HEK293 (cell line): ENCODE results near the gene TMEM151B.

ENCODE experiments used
- CTCF ChIP-seq: fragments of 450-650 bp; formaldehyde crosslinking; IDR thresholded peaks from 2 replicates; pipeline ENCODE4 v1.5.1; 2016; ENCODE audit warnings: missing biosample characterization, missing genetic modification characterization
- ELK4 ChIP-seq: IDR thresholded peaks from 2 replicates; pipeline ENCODE4 v1.6.1; 2011; ENCODE audit warnings: mild to moderate bottlenecking, low read depth, low read length, borderline replicate concordance
- KLF17 ChIP-seq: fragments of 450-650 bp; formaldehyde crosslinking; IDR thresholded peaks from 2 replicates; pipeline ENCODE4 v1.5.1; 2016; ENCODE audit warnings: missing biosample characterization, missing genetic modification characterization
- KLF8 ChIP-seq: fragments of 450-650 bp; formaldehyde crosslinking; IDR thresholded peaks from 2 replicates; pipeline ENCODE4 v1.5.1; 2016; ENCODE audit warnings: missing biosample characterization, missing genetic modification characterization
- SP3 ChIP-seq: fragments of 450-650 bp; formaldehyde crosslinking; IDR thresholded peaks from 2 replicates; pipeline ENCODE4 v1.5.1; 2016; ENCODE audit warnings: missing biosample characterization, missing genetic modification characterization
- SP7 ChIP-seq: fragments of 450-650 bp; formaldehyde crosslinking; IDR thresholded peaks from 2 replicates; pipeline ENCODE4 v1.5.1; 2016; ENCODE audit warnings: missing biosample characterization, missing genetic modification characterization
- YY1 ChIP-seq: fragments of 450-650 bp; formaldehyde crosslinking; IDR thresholded peaks from 2 replicates; pipeline ENCODE4 v1.5.1; 2018; ENCODE audit warnings: missing biosample characterization, missing genetic modification characterization
- ZBTB17 ChIP-seq: fragments of 450-650 bp; formaldehyde crosslinking; IDR thresholded peaks from 2 replicates; pipeline ENCODE4 v1.5.1; 2016; ENCODE audit warnings: missing biosample characterization, missing genetic modification characterization
- ZBTB44 ChIP-seq: fragments of 450-650 bp; IDR thresholded peaks from 2 replicates; pipeline ENCODE4 v1.5.1; 2018; ENCODE audit warnings: missing biosample characterization, mild to moderate bottlenecking, missing genetic modification characterization
- ZBTB48 ChIP-seq: fragments of 450-650 bp; formaldehyde crosslinking; IDR thresholded peaks from 2 replicates; pipeline ENCODE4 v1.5.1; 2016; ENCODE audit warnings: missing biosample characterization, missing genetic modification characterization
- ZBTB8A ChIP-seq: fragments of 450-650 bp; formaldehyde crosslinking; IDR thresholded peaks from 2 replicates; pipeline ENCODE4 v1.5.1; 2016; ENCODE audit warnings: missing biosample characterization, missing genetic modification characterization
- ZNF121 ChIP-seq: fragments of 450-650 bp; formaldehyde crosslinking; IDR thresholded peaks from 2 replicates; pipeline ENCODE4 v1.5.1; 2016; ENCODE audit warnings: missing biosample characterization, missing genetic modification characterization
- ZNF146 ChIP-seq: fragments of 450-650 bp; formaldehyde crosslinking; IDR thresholded peaks from 2 replicates; pipeline ENCODE4 v1.5.1; 2016; ENCODE audit warnings: missing biosample characterization, missing genetic modification characterization
- ZNF18 ChIP-seq: fragments of 450-650 bp; formaldehyde crosslinking; IDR thresholded peaks from 2 replicates; pipeline ENCODE4 v1.5.1; 2016; ENCODE audit warnings: missing biosample characterization, missing genetic modification characterization
- ZNF2 ChIP-seq: fragments of 450-650 bp; formaldehyde crosslinking; IDR thresholded peaks from 2 replicates; pipeline ENCODE4 v1.5.1; 2016; ENCODE audit warnings: missing biosample characterization, missing genetic modification characterization
- ZNF214 ChIP-seq: fragments of 450-650 bp; formaldehyde crosslinking; IDR thresholded peaks from 2 replicates; pipeline ENCODE4 v1.5.1; 2017; ENCODE audit warnings: missing biosample characterization, mild to moderate bottlenecking, missing genetic modification characterization, borderline replicate concordance
- ZNF266 ChIP-seq: fragments of 450-650 bp; formaldehyde crosslinking; IDR thresholded peaks from 2 replicates; pipeline ENCODE4 v1.5.1; 2016; ENCODE audit warnings: missing biosample characterization, missing genetic modification characterization, low read depth
- ZNF274 ChIP-seq, 2 experiments: fragments of 200-500 bp in 1 of 2; fragments of 450-650 bp in 1 of 2; sonication (Bioruptor generic) in 1 of 2; formaldehyde crosslinking in 1 of 2; IDR thresholded peaks; 2 replicates each; pipeline versions ENCODE4 v1.5.1 to v1.6.1; 2014 to 2016; ENCODE audit warnings: borderline replicate concordance in 1 of 2, inconsistent platforms in 1 of 2, low read length in 1 of 2, missing biosample characterization in 1 of 2, missing genetic modification characterization in 1 of 2
- ZNF302 ChIP-seq: fragments of 450-650 bp; formaldehyde crosslinking; IDR thresholded peaks from 2 replicates; pipeline ENCODE4 v1.5.1; 2016; ENCODE audit warnings: missing biosample characterization, missing genetic modification characterization, low read depth
- ZNF366 ChIP-seq: fragments of 450-650 bp; formaldehyde crosslinking; conservative IDR thresholded peaks from 2 replicates; pipeline ENCODE4 v1.5.1; 2016; ENCODE audit warnings: missing biosample characterization, missing genetic modification characterization
- ZNF391 ChIP-seq: fragments of 450-650 bp; formaldehyde crosslinking; IDR thresholded peaks from 2 replicates; pipeline ENCODE4 v1.5.1; 2016; ENCODE audit warnings: low read depth, missing biosample characterization, missing genetic modification characterization, borderline replicate concordance
- ZNF513 ChIP-seq: fragments of 450-650 bp; IDR thresholded peaks from 2 replicates; pipeline ENCODE4 v1.5.1; 2018; ENCODE audit warnings: missing biosample characterization, missing genetic modification characterization
- ZNF670 ChIP-seq: fragments of 450-650 bp; formaldehyde crosslinking; IDR thresholded peaks from 2 replicates; pipeline ENCODE4 v1.5.1; 2016; ENCODE audit warnings: missing biosample characterization, missing genetic modification characterization, low read depth
- ZNF747 ChIP-seq: fragments of 450-650 bp; formaldehyde crosslinking; IDR thresholded peaks from 2 replicates; pipeline ENCODE4 v1.5.1; 2016; ENCODE audit warnings: missing biosample characterization, missing genetic modification characterization
- ZNF785 ChIP-seq: fragments of 450-650 bp; formaldehyde crosslinking; IDR thresholded peaks from 2 replicates; pipeline ENCODE4 v1.5.1; 2016; ENCODE audit warnings: missing biosample characterization, missing genetic modification characterization
- ZSCAN4 ChIP-seq: fragments of 450-650 bp; formaldehyde crosslinking; IDR thresholded peaks from 2 replicates; pipeline ENCODE4 v1.5.1; 2017; ENCODE audit warnings: missing biosample characterization, missing genetic modification characterization
- ZSCAN5A ChIP-seq: fragments of 450-650 bp; formaldehyde crosslinking; IDR thresholded peaks from 2 replicates; pipeline ENCODE4 v1.5.1; 2016; ENCODE audit warnings: missing biosample characterization, missing genetic modification characterization
- ZXDB ChIP-seq: fragments of 450-650 bp; formaldehyde crosslinking; IDR thresholded peaks from 2 replicates; pipeline ENCODE4 v1.5.1; 2016; ENCODE audit warnings: missing biosample characterization, missing genetic modification characterization

TMEM151B gene

GRCh38 chr6:44221291-44221960 is 48.8 kb upstream of the TMEM151B start (continued):
- TF ChIP-seq ZBTB17 (tag by site-specific recombination) (peak; percentile 79), ZNF391 (no peak), KLF8 (tag by site-specific recombination) (peak; percentile 58; the same call in 1 of the 2 replicates), ZNF121 (tag by site-specific recombination) (no peak), ZNF366 (tag by site-specific recombination) (peak; percentile 54; the same call in 1 of the 2 replicates), ZNF214 (tag by site-specific recombination) (no peak), ZBTB8A (tag by site-specific recombination) (peak; percentile 44; the same call in 1 of the 2 replicates), ZXDB (tag by site-specific recombination) (peak; percentile 79), ZNF266 (no peak), ZNF274 (IDR thresholded peaks at IDR 0.05; ENCODE audit: low read length) (no peak), ZNF274 (tag by site-specific recombination; IDR thresholded peaks at IDR 0.05; ENCODE audit: borderline replicate concordance) (no peak), YY1 (tag by site-specific recombination) (no peak), ZNF785 (tag by site-specific recombination) (no peak), ZNF302 (tag by site-specific recombination) (no peak), ZSCAN5A (tag by site-specific recombination) (no peak), ELK4 (no peak), ZNF747 (tag by site-specific recombination) (no peak), ZBTB44 (no peak; the same call in 1 of the 2 replicates), SP7 (tag by site-specific recombination) (no peak; the same call in 1 of the 2 replicates), CTCF (tag by site-specific recombination) (peak; percentile 92), ZBTB48 (tag by site-specific recombination) (peak; percentile 45), SP3 (tag by site-specific recombination) (no peak), ZNF670 (tag by site-specific recombination) (no peak), ZNF513 (tag by site-specific recombination) (no peak), ZNF146 (no peak), ZNF18 (no peak), ZNF2 (tag by site-specific recombination) (no peak), ZSCAN4 (no peak), KLF17 (tag by site-specific recombination) (peak; percentile 81)
